HL-60 (cell line): ENCODE data around the gene PCDH15.

Experiments used
- CTCF ChIP-seq: IDR thresholded peaks from one replicate; pipeline ENCODE4 v1.5.1; 2011; ENCODE audit warnings: low read length, control low read depth, inconsistent platforms; ENCODE audit not compliant: insufficient read depth
- POLR2AphosphoS5 ChIP-seq: IDR thresholded peaks from 2 replicates; pipeline ENCODE4 v1.6.1; 2012; ENCODE audit warnings: low read depth

- no peak for TF ChIP-seq CTCF
- no peak for TF ChIP-seq POLR2AphosphoS5
Measured at GRCh38 chr10:54441275-54441674, 359.8 kb downstream of the PCDH15 start.
